Hematopoietic multipotent progenitor cell treated with erythropoietin and hydrocortisone succinate and interleukin-3 and kit ligand, for 6 days (in vitro differentiated cells): ENCODE measurements around the gene C1QL4.
"Not testable (repeated sequence)": the region's sequence is repeated elsewhere in the genome, so short reads cannot be mapped to it uniquely, and the experiment has no call there.

Source experiments
- DNase-seq: peaks from one replicate; pipeline ENCODE4 v3.0.0-alpha.2; 2015

Gene C1QL4

GRCh38 chr12:49347311-49348193 is 10.6 kb upstream of the C1QL4 start:
- DNase-seq, result peak; percentile 78

- DNase-seq, result peak; percentile 56
These were observed 9.8 kb upstream of the C1QL4 start, which contains the start of gene DNAJC22 for GRCh38 chr12:49346659-49347310. Gene DNAJC22 (plus strand): TSS chr12:49346888. CDS start chr12:49348873, 1,985 bp downstream.

- no peak for DNase-seq
These were observed 9.1 kb upstream of the C1QL4 start for GRCh38 chr12:49345825-49346658.

GRCh38 chr12:49345051-49345824 is 8.2 kb upstream of the C1QL4 start:
- peak; percentile 36 for DNase-seq

GRCh38 chr12:49344486-49345050 is 7.6 kb upstream of the C1QL4 start:
- no peak for DNase-seq

GRCh38 chr12:49342914-49343731 is 6.1 kb upstream of the C1QL4 start:
- no peak for DNase-seq

GRCh38 chr12:49342066-49342913 is 5.3 kb upstream of the C1QL4 start:
- DNase-seq, result peak; percentile 92

- no peak for DNase-seq
These were observed 4.7 kb upstream of the C1QL4 start for GRCh38 chr12:49341777-49342065.

GRCh38 chr12:49340971-49341776 is 4.2 kb upstream of the C1QL4 start:
- DNase-seq, result no peak

GRCh38 chr12:49340095-49340870 is 3.3 kb upstream of the C1QL4 start:
- no peak for DNase-seq

- DNase-seq, result peak; percentile 38
These were observed 2.5 kb upstream of the C1QL4 start for GRCh38 chr12:49339464-49339861.

GRCh38 chr12:49338830-49339463 is 2.0 kb upstream of the C1QL4 start:
- no peak for DNase-seq

- no peak for DNase-seq
These were observed 888 bp downstream of the C1QL4 start for GRCh38 chr12:49335955-49336644.

- no peak for DNase-seq
These were observed 1.7 kb downstream of the C1QL4 start for GRCh38 chr12:49335118-49335954.

GRCh38 chr12:49334681-49335080 is 2.3 kb downstream of the C1QL4 start:
- no peak for DNase-seq

GRCh38 chr12:49334226-49334625 is 2.8 kb downstream of the C1QL4 start:
- DNase-seq, result no peak

GRCh38 chr12:49333778-49334177 is 3.2 kb downstream of the C1QL4 start:
- not testable (repeated sequence) for DNase-seq
